COR-L47 (cell line): ENCODE results near the gene LGALS9.
"Not testable (repeated sequence)": the region's sequence is repeated elsewhere in the genome, so short reads cannot be mapped to it uniquely, and the experiment has no call there.

Experiments
- DNase-seq: peaks from one replicate; lab custom pipeline; 2025; lab: John Stamatoyannopoulos, UW

The LGALS9 gene

GRCh38 chr17:27686322-27686721 is 55.3 kb downstream of the LGALS9 start:
- DNase-seq = not testable (repeated sequence)

- no peak for DNase-seq
These were observed 59.9 kb downstream of the LGALS9 start for GRCh38 chr17:27690882-27691281.

GRCh38 chr17:27695254-27695814 is 64.3 kb downstream of the LGALS9 start:
- not testable (repeated sequence) for DNase-seq
